ENCODE results near the gene SLC23A3. TPM values are rescaled to one million over a fixed set of nuclear protein-coding genes. Genes with fewer than 3 reads are reported as not detected.

SLC23A3 gene
- total RNA-seq, 1 experiment from 2014 or later: 1.7 TPM

GRCh38 chr2:219186754-219187456, 17.1 kb upstream of the SLC23A3 start:
- Histone ChIP-seq H3K79me2 (ENCODE audit: low read length) (no peaks in the 10 kb centered on the region), H3K9me2 (replicated peaks; ENCODE audit: low read length) (no peaks in the 10 kb centered on the region), H3K27ac (ENCODE audit: low read length) (no peak overlapping the region), H3K36me3 (ENCODE audit: low read depth, low read length) (no peaks in the 10 kb centered on the region; the same call in 1 of the 2 replicates), H3K9me3 (ENCODE audit: low read length) (no peaks in the 10 kb centered on the region), H3K9ac (ENCODE audit: low read length) (no peak overlapping the region), H3F3A (ENCODE audit: low read length, unreplicated experiment) (no peaks in the 10 kb centered on the region), H3K4me2 (ENCODE audit: low read length) (no peak overlapping the region), H4K20me1 (ENCODE audit: low read length) (no peaks in the 10 kb centered on the region), H3K4me1 (ENCODE audit: insufficient read depth, low read length) (no peaks in the 10 kb centered on the region), H3K4me3 (ENCODE audit: low read length) (no peak overlapping the region), H2AFZ (ENCODE audit: low read length) (no peak overlapping the region), H3K27me3 (ENCODE audit: low read length) (no peaks in the 10 kb centered on the region)
- CTCF ChIA-PET: no interaction called here
- BruUV-seq (replicated peaks): no TSS peak
- ATAC-seq (no peak), DNase-seq (no peak)
- intact Hi-C loops (cut with micrococcal nuclease): no loop called here
- POLR2A ChIA-PET (ENCODE audit: unreplicated experiment): no interaction called here
- TF ChIP-seq EZH2 (IDR thresholded peaks at IDR 0.05; ENCODE audit: low read length, unreplicated experiment) (no peak), EZH2phosphoT487 (IDR thresholded peaks at IDR 0.05; ENCODE audit: borderline replicate concordance, low read length) (no peak)
- TF ChIP-seq, protein P1, sequence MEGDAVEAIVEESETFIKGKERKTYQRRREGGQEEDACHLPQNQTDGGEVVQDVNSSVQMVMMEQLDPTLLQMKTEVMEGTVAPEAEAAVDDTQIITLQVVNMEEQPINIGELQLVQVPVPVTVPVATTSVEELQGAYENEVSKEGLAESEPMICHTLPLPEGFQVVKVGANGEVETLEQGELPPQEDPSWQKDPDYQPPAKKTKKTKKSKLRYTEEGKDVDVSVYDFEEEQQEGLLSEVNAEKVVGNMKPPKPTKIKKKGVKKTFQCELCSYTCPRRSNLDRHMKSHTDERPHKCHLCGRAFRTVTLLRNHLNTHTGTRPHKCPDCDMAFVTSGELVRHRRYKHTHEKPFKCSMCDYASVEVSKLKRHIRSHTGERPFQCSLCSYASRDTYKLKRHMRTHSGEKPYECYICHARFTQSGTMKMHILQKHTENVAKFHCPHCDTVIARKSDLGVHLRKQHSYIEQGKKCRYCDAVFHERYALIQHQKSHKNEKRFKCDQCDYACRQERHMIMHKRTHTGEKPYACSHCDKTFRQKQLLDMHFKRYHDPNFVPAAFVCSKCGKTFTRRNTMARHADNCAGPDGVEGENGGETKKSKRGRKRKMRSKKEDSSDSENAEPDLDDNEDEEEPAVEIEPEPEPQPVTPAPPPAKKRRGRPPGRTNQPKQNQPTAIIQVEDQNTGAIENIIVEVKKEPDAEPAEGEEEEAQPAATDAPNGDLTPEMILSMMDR (conservative IDR thresholded peaks at IDR 0.05; ENCODE audit: low read depth, low read length): no peak

- Histone ChIP-seq H3F3A (ENCODE audit: low read length, unreplicated experiment) (no peaks in the 10 kb centered on the region), H3K4me1 (ENCODE audit: insufficient read depth, low read length) (peaks cover 6% of the 10 kb centered on the region), H2AFZ (ENCODE audit: low read length) (no peak overlapping the region), H3K27ac (ENCODE audit: low read length) (no peak overlapping the region), H3K36me3 (ENCODE audit: low read depth, low read length) (peaks cover 16% of the 10 kb centered on the region; the same call in 1 of the 2 replicates), H3K4me2 (ENCODE audit: low read length) (no peak overlapping the region), H4K20me1 (ENCODE audit: low read length) (peaks cover 4% of the 10 kb centered on the region; the same call in 1 of the 2 replicates), H3K9ac (ENCODE audit: low read length) (no peak overlapping the region), H3K4me3 (ENCODE audit: low read length) (no peak overlapping the region), H3K79me2 (ENCODE audit: low read length) (peaks cover 18% of the 10 kb centered on the region), H3K9me2 (replicated peaks; ENCODE audit: low read length) (no peaks in the 10 kb centered on the region), H3K27me3 (ENCODE audit: low read length) (no peaks in the 10 kb centered on the region), H3K9me3 (ENCODE audit: low read length) (no peaks in the 10 kb centered on the region)
- ChIA-PET POLR2A (ENCODE audit: unreplicated experiment) (no interaction called here), CTCF (no interaction called here)
- DNase-seq: no peak
- TF ChIP-seq EZH2 (IDR thresholded peaks at IDR 0.05; ENCODE audit: low read length, unreplicated experiment) (no peak), EZH2phosphoT487 (IDR thresholded peaks at IDR 0.05; ENCODE audit: borderline replicate concordance, low read length) (no peak)
- TF ChIP-seq, protein P1 (conservative IDR thresholded peaks at IDR 0.05; ENCODE audit: low read depth, low read length): no peak
- intact Hi-C loops (cut with micrococcal nuclease): no loop called here
- BruUV-seq (replicated peaks): no TSS peak
- no peak for ATAC-seq
These were observed 14.3 kb upstream of the SLC23A3 start for GRCh38 chr2:219184121-219184520.

- no peaks in the 10 kb centered on the region for H3K9me3 ChIP-seq (ENCODE audit: low read length)
- H3K9me2 ChIP-seq (replicated peaks; ENCODE audit: low read length): no peaks in the 10 kb centered on the region
- H4K20me1 ChIP-seq (ENCODE audit: low read length): peaks cover 4% of the 10 kb centered on the region; the same call in 1 of the 2 replicates
- TF ChIP-seq EZH2 (IDR thresholded peaks at IDR 0.05; ENCODE audit: low read length, unreplicated experiment) (no peak), EZH2phosphoT487 (IDR thresholded peaks at IDR 0.05; ENCODE audit: borderline replicate concordance, low read length) (no peak)
- TF ChIP-seq, protein P1 (conservative IDR thresholded peaks at IDR 0.05; ENCODE audit: low read depth, low read length): no peak
- no peaks in the 10 kb centered on the region for H3K27me3 ChIP-seq (ENCODE audit: low read length)
- no peak overlapping the region for H3K4me3 ChIP-seq (ENCODE audit: low read length)
- BruUV-seq (replicated peaks): no TSS peak
- H3K36me3 ChIP-seq (ENCODE audit: low read depth, low read length): peaks cover 16% of the 10 kb centered on the region; the same call in 1 of the 2 replicates
- CTCF ChIA-PET: no interaction called here
- peaks cover 10% of the 10 kb centered on the region for H3K4me1 ChIP-seq (ENCODE audit: insufficient read depth, low read length)
- H2AFZ ChIP-seq (ENCODE audit: low read length): no peak overlapping the region
- no peak overlapping the region for H3K27ac ChIP-seq (ENCODE audit: low read length)
- no peak for DNase-seq
- no peak overlapping the region for H3K4me2 ChIP-seq (ENCODE audit: low read length)
- POLR2A ChIA-PET (ENCODE audit: unreplicated experiment): no interaction called here
- intact Hi-C loops (cut with micrococcal nuclease): no loop called here
- ATAC-seq: no peak
- no peaks in the 10 kb centered on the region for H3F3A ChIP-seq (ENCODE audit: low read length, unreplicated experiment)
- H3K79me2 ChIP-seq (ENCODE audit: low read length): peaks cover 26% of the 10 kb centered on the region
- no peak overlapping the region for H3K9ac ChIP-seq (ENCODE audit: low read length)
These were observed 13.4 kb upstream of the SLC23A3 start for GRCh38 chr2:219183151-219183772.
